Jurkat, Clone E6-1 (cell line): Measurements from ENCODE around the gene RRAS.
"Not testable (repeated sequence)": the region's sequence is repeated elsewhere in the genome, so short reads cannot be mapped to it uniquely, and the experiment has no call there.

Experiments used
- DNase-seq: peaks from one replicate; pipeline ENCODE4 v3.0.0-alpha.2; 2011; ENCODE audit warnings: low read depth, low spot score
- H3K4me3 ChIP-seq: 2 replicates; pipeline ENCODE4 v1.5.1; 2011; ENCODE audit warnings: mild to moderate bottlenecking, low read length, control low read depth, moderate library complexity

The RRAS gene

GRCh38 chr19:49637821-49638738, 1.9 kb downstream of the RRAS start:
- no peak overlapping the region for H3K4me3 ChIP-seq
- DNase-seq, result no peak

GRCh38 chr19:49636233-49636932, 3.6 kb downstream of the RRAS start:
- no peak for DNase-seq

GRCh38 chr19:49635530-49636232, 4.3 kb downstream of the RRAS start:
- DNase-seq, result no peak
- H3K4me3 ChIP-seq, result no peak overlapping the region

More at GRCh38 chr19:49636233-49636932, 3.6 kb downstream of the RRAS start:
- no peak overlapping the region for H3K4me3 ChIP-seq

- not testable (repeated sequence) for DNase-seq, H3K4me3 ChIP-seq
Measured at GRCh38 chr19:49633273-49633672, 6.7 kb downstream of the RRAS start.

- no peak overlapping the region for H3K4me3 ChIP-seq
- DNase-seq, result no peak
Measured at GRCh38 chr19:49632576-49632975, 7.4 kb downstream of the RRAS start.

- DNase-seq, result no peak
- H3K4me3 ChIP-seq, result no peak overlapping the region
Measured at GRCh38 chr19:49631610-49632192, 8.2 kb downstream of the RRAS start.

GRCh38 chr19:49631014-49631588, 8.8 kb downstream of the RRAS start:
- H3K4me3 ChIP-seq, result no peak overlapping the region
- no peak for DNase-seq

GRCh38 chr19:49629659-49630058, 10.3 kb downstream of the RRAS start:
- H3K4me3 ChIP-seq, result no peak overlapping the region
- DNase-seq, result no peak

GRCh38 chr19:49626226-49626625, 13.7 kb downstream of the RRAS start:
- DNase-seq, result no peak
- no peak overlapping the region for H3K4me3 ChIP-seq

GRCh38 chr19:49624967-49625910, 14.7 kb downstream of the RRAS start:
- no peak for DNase-seq
- no peak overlapping the region for H3K4me3 ChIP-seq

GRCh38 chr19:49617860-49618259, 22.1 kb downstream of the RRAS start:
- not testable (repeated sequence) for H3K4me3 ChIP-seq, DNase-seq

- DNase-seq, result no peak
- H3K4me3 ChIP-seq, result no peak overlapping the region
Measured at GRCh38 chr19:49616945-49617344, 23.0 kb downstream of the RRAS start.

- H3K4me3 ChIP-seq, result no peak overlapping the region
- DNase-seq, result no peak
Measured at GRCh38 chr19:49616532-49616931, 23.4 kb downstream of the RRAS start.

GRCh38 chr19:49615861-49616260, 24.1 kb downstream of the RRAS start:
- no peak for DNase-seq
- no peak overlapping the region for H3K4me3 ChIP-seq

GRCh38 chr19:49614096-49614833, 25.7 kb downstream of the RRAS start:
- no peak for DNase-seq
- H3K4me3 ChIP-seq, result no peak overlapping the region

GRCh38 chr19:49613374-49613773, 26.6 kb downstream of the RRAS start:
- H3K4me3 ChIP-seq, result no peak overlapping the region
- DNase-seq, result no peak

- DNase-seq, result no peak
Measured at GRCh38 chr19:49609499-49610092, 30.3 kb downstream of the RRAS start.

More at GRCh38 chr19:49609499-49610092, 30.3 kb downstream of the RRAS start:
- no peak overlapping the region for H3K4me3 ChIP-seq
